A549 (cell line): ENCODE results near the gene NDUFA1. TPM values are rescaled to one million over a fixed set of nuclear protein-coding genes. Genes with fewer than 3 reads are reported as not detected.

ENCODE experiments used
- polyA plus RNA-seq, 4 experiments: library from polyadenylated mRNA; depleted of rRNA in 3 of 4; stranded (reverse); fragments of >200 nt; fragmentation: RNase III in 1 of 4; extraction: RNeasy Plus Mini Kit Qiagen cat#74134 plus additional on column Dnase treatment in 1 of 4; gene quantifications; 2 replicates in 3 of 4; 3 replicates in 1 of 4; pipeline ENCODE4 v1.2.3, GENCODE V29; 2011 to 2017

The NDUFA1 gene
- polyA plus RNA-seq, 2 of the 4 experiments (the other 2 are of a cell fraction): 432 to 435 TPM

Other genes starting within 250 kb of the NDUFA1 start
- gene SEPTIN6, start 178.7 kb upstream of the NDUFA1 start, polyA plus RNA-seq (2011; rRNA removed): 15.2 and 16.3 TPM in 2 replicates
- gene SEPTIN6, start 178.7 kb upstream of the NDUFA1 start, polyA plus RNA-seq (2017; fragmentation: RNase III; extraction: RNeasy Plus Mini Kit Qiagen cat#74134 plus additional on column Dnase treatment): 10.7 to 14.1 TPM (median 12.9 TPM) in 3 replicates
- gene SOWAHD, start 113.2 kb upstream of the NDUFA1 start, polyA plus RNA-seq (2011; rRNA removed): 0.05 and 0.08 TPM in 2 replicates
- 0.09 to 0.22 TPM (median 0.09 TPM) in 3 replicates for gene SOWAHD, start 113.2 kb upstream of the NDUFA1 start, polyA plus RNA-seq (2017; fragmentation: RNase III; extraction: RNeasy Plus Mini Kit Qiagen cat#74134 plus additional on column Dnase treatment)
- gene RPL39, start 80.2 kb upstream of the NDUFA1 start, polyA plus RNA-seq (2011; rRNA removed): 3,499 and 3,669 TPM in 2 replicates
- gene RPL39, start 80.2 kb upstream of the NDUFA1 start, polyA plus RNA-seq (2017; fragmentation: RNase III; extraction: RNeasy Plus Mini Kit Qiagen cat#74134 plus additional on column Dnase treatment): 4,937 to 5,260 TPM (median 4,942 TPM) in 3 replicates
- gene UPF3B, start 18.9 kb upstream of the NDUFA1 start, polyA plus RNA-seq (2011; rRNA removed): 14.3 and 27.6 TPM in 2 replicates
- 23.9 to 26.4 TPM (median 26.1 TPM) in 3 replicates for gene UPF3B, start 18.9 kb upstream of the NDUFA1 start, polyA plus RNA-seq (2017; fragmentation: RNase III; extraction: RNeasy Plus Mini Kit Qiagen cat#74134 plus additional on column Dnase treatment)
- gene RNF113A, start 99 bp upstream of the NDUFA1 start, polyA plus RNA-seq (2011; rRNA removed): 16.5 and 18.5 TPM in 2 replicates
- 17.8 to 18.6 TPM (median 18.4 TPM) in 3 replicates for gene RNF113A, start 99 bp upstream of the NDUFA1 start, polyA plus RNA-seq (2017; fragmentation: RNase III; extraction: RNeasy Plus Mini Kit Qiagen cat#74134 plus additional on column Dnase treatment)
- gene AKAP14, start 24.1 kb downstream of the NDUFA1 start, polyA plus RNA-seq (2011; rRNA removed): 0.09 TPM in 1 of 2 replicates, not detected in the other
- not detected in 3 replicates for gene AKAP14, start 24.1 kb downstream of the NDUFA1 start, polyA plus RNA-seq (2017; fragmentation: RNase III; extraction: RNeasy Plus Mini Kit Qiagen cat#74134 plus additional on column Dnase treatment)
- 7.7 and 16.9 TPM in 2 replicates for gene NKAP, start 71.9 kb downstream of the NDUFA1 start, polyA plus RNA-seq (2011; rRNA removed)
- 5.9 to 6.6 TPM (median 6.3 TPM) in 3 replicates for gene NKAP, start 71.9 kb downstream of the NDUFA1 start, polyA plus RNA-seq (2017; fragmentation: RNase III; extraction: RNeasy Plus Mini Kit Qiagen cat#74134 plus additional on column Dnase treatment)
- not detected in 2 replicates for gene RHOXF2B, start 205.9 kb downstream of the NDUFA1 start, polyA plus RNA-seq (2011; rRNA removed)
- not detected in 3 replicates for gene RHOXF2B, start 205.9 kb downstream of the NDUFA1 start, polyA plus RNA-seq (2017; fragmentation: RNase III; extraction: RNeasy Plus Mini Kit Qiagen cat#74134 plus additional on column Dnase treatment)
- gene RHOXF1, start 244.1 kb downstream of the NDUFA1 start, polyA plus RNA-seq (2011; rRNA removed): 0.10 and 0.30 TPM in 2 replicates
- gene RHOXF1, start 244.1 kb downstream of the NDUFA1 start, polyA plus RNA-seq (2017; fragmentation: RNase III; extraction: RNeasy Plus Mini Kit Qiagen cat#74134 plus additional on column Dnase treatment): not detected in 3 replicates